GM06990 (cell line): ENCODE data around the gene PFDN6.
A peak's percentile ranks its signal among the peaks of the same experiment; 100 is the strongest.

Experiments used
- DNase-seq: peaks from one replicate; pipeline ENCODE4 v3.0.0-alpha.2; 2011; ENCODE audit not compliant: insufficient read length; ENCODE audit errors: extremely low read depth
- H3K27me3 ChIP-seq: replicated peaks from 2 replicates; pipeline ENCODE4 v1.6.0; 2011; ENCODE audit warnings: low read length; ENCODE audit not compliant: control insufficient read depth, insufficient read depth
- H3K36me3 ChIP-seq: 2 replicates; pipeline ENCODE4 v1.5.1; 2011; ENCODE audit warnings: low read length; ENCODE audit not compliant: control insufficient read depth, insufficient read depth
- H3K4me3 ChIP-seq: replicated peaks from 2 replicates; pipeline ENCODE4 v1.5.1; 2011; ENCODE audit warnings: low read depth, mild to moderate bottlenecking, control low read depth, low read length
- TF ChIP-seq, protein P1 (sequence below): IDR thresholded peaks from 2 replicates; pipeline ENCODE4 v1.5.1; 2011; ENCODE audit warnings: low read length, control low read depth, mild to moderate bottlenecking, inconsistent platforms; ENCODE audit not compliant: insufficient read depth, poor library complexity, severe bottlenecking

Gene PFDN6

DNA sequence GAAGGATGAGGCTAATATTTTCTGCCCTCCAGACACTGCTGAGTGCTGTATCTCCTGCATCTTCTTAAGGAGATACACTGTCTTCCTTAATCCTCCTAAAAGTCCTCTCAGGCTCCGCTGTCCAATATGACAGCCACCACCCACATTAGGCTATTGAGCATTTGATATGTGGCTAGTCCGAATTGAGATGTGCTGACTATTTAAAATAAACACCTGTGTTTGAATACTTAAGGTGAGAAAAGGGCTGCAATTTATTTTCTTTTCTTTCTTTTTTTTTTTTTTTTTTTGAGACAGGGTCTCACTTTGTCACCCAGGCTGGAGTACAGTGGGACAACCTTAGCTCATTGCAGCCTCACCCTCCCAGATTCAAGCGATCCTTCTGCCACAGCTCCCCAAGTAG, 12.5 kb downstream of the PFDN6 start:
- Histone ChIP-seq H3K36me3 (peaks cover 27% of the 10 kb centered on the region), H3K4me3 (no peak overlapping the region), H3K27me3 (no peaks in the 10 kb centered on the region)
- no peak for DNase-seq
- TF ChIP-seq, protein P1, sequence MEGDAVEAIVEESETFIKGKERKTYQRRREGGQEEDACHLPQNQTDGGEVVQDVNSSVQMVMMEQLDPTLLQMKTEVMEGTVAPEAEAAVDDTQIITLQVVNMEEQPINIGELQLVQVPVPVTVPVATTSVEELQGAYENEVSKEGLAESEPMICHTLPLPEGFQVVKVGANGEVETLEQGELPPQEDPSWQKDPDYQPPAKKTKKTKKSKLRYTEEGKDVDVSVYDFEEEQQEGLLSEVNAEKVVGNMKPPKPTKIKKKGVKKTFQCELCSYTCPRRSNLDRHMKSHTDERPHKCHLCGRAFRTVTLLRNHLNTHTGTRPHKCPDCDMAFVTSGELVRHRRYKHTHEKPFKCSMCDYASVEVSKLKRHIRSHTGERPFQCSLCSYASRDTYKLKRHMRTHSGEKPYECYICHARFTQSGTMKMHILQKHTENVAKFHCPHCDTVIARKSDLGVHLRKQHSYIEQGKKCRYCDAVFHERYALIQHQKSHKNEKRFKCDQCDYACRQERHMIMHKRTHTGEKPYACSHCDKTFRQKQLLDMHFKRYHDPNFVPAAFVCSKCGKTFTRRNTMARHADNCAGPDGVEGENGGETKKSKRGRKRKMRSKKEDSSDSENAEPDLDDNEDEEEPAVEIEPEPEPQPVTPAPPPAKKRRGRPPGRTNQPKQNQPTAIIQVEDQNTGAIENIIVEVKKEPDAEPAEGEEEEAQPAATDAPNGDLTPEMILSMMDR, result no peak

- DNase-seq, result no peak
- Histone ChIP-seq H3K36me3 (peaks cover 27% of the 10 kb centered on the region), H3K4me3 (no peak overlapping the region), H3K27me3 (no peaks in the 10 kb centered on the region)
- TF ChIP-seq, protein P1, result no peak
These were observed 14.8 kb downstream of the PFDN6 start for GRCh38 chr6:33304216-33304615.

DNA sequence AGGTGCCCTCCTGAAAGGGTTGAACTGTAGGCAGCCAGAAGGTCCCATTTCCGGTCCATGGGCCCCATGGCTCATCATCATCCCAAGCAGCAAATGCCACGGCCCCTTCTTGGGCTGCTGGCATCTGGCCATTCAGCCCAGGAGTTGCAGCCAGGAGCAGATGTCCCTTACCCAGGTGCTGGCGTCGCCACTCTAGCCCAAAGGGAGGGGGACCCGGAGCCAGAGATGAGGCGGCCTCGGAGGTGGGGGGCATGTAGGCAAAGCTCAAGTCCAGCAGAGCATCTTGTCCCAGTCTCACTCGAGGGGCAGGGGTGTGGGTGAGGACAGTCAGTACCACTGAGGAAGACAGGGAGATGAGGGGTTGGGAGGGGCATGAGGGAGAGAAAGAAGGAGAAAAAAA, 15.7 kb downstream of the PFDN6 start:
- H3K36me3 ChIP-seq, result peaks cover 27% of the 10 kb centered on the region
- TF ChIP-seq, protein P1, result no peak
- H3K27me3 ChIP-seq, result no peaks in the 10 kb centered on the region
- DNase-seq, result no peak
- H3K4me3 ChIP-seq, result no peak overlapping the region

GRCh38 chr6:33306356-33306755, 17.0 kb downstream of the PFDN6 start:
- no peaks in the 10 kb centered on the region for H3K27me3 ChIP-seq
- peaks cover 27% of the 10 kb centered on the region for H3K36me3 ChIP-seq
- no peak for DNase-seq
- no peak overlapping the region for H3K4me3 ChIP-seq
- TF ChIP-seq, protein P1, result no peak

DNA sequence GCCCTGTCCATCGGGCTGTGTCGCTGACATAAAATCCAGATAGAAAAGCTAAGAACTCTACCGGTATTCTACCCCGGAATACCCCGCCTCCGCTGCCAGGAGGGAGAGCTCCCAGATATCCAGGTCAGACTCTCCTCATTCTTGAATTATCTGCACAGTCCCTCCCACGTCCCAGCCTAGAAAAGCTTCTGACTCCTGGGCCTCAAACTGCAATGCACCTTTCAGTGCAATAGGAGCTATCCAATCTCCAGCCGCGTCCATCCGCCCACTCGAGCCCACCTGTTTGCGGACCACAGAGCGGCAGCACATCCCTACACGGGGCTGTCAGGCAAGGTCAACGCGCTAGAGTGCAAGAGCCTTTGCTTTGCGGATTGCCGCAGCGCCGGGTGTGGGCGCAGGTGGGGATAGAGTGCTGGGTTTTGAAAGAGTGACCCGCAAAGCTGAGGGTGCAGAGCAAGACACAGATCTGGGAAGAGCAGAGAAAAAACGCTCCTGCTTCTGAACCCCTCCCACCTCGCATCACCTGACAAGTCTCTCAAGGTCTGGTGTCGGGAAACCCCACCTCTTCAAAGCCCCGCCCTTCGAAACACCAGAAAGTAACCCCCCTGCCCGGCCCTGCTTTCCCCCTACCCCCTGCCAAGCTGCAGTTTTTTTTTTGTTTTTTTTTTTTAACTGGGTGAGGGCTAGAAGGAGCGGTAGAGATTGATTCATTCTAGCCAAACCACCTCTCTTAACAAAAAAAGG, 23.1 kb downstream of the PFDN6 start:
- H3K27me3 ChIP-seq, result no peaks in the 10 kb centered on the region
- peaks cover 2% of the 10 kb centered on the region for H3K36me3 ChIP-seq
- peak overlapping the region; percentile 92 for H3K4me3 ChIP-seq
- peak; percentile 65 for DNase-seq
- TF ChIP-seq, protein P1, result no peak

DNA sequence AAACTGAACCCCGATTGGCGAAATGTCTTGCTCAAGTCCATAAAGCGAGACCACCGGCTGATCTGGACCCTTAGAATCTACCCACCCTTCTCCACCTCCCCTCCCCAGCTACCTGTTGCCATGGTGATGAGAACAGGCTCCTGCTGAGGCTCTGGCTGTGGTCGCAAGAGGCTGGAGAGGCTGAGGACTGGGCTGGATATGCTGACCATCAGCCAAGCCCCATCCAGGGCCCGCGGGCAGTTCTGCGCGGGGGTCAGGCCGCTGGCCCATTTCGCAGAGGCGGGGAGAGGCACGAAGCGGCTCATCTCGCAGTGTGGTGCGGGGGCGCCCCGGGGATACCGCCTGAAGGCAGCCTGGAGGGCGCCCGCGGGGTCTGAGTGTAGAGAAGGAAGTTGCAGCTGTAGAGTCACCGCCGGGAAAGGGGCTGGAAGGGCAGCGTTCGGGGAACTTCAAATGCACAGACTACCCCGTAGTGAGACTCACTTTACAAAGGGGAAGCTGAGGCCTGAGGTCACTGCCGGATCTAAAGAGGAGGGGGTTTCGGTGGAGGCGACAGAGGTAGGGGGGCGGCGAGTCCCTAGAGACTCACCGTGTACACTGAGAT, 23.8 kb downstream of the PFDN6 start:
- peaks cover 2% of the 10 kb centered on the region; the same call in 1 of the 2 replicates for H3K36me3 ChIP-seq
- no peaks in the 10 kb centered on the region for H3K27me3 ChIP-seq
- TF ChIP-seq, protein P1, result no peak
- no peak for DNase-seq
- H3K4me3 ChIP-seq, result peak overlapping the region; percentile 92
